Loucy (cell line): ENCODE data around the gene ADO.

Source experiments
- CTCF ChIP-seq: fragments of 200-600 bp; sonication (generic); conservative IDR thresholded peaks from 2 replicates; pipeline ENCODE4 v1.5.1; 2014; ENCODE audit warnings: mild to moderate bottlenecking, antibody characterized with exemption, low read length
- EZH2phosphoT487 ChIP-seq: fragments of 200-600 bp; IDR thresholded peaks from 2 replicates; pipeline ENCODE4 v1.6.1; 2018; ENCODE audit warnings: antibody characterized with exemption, mild to moderate bottlenecking, moderate library complexity, borderline replicate concordance

- TF ChIP-seq CTCF (no peak), EZH2phosphoT487 (no peak)
Measured at GRCh38 chr10:62769574-62770242, 34.8 kb upstream of the ADO start.
